GM21786 (cell line): ENCODE results near the gene PIP4K2A.
A peak's percentile ranks its signal among the peaks of the same experiment; 100 is the strongest.

Experiments
- ATAC-seq: cut with Tn5 transposase; IDR thresholded peaks from one replicate; pipeline ENCODE4 v1.9.1; 2021; ENCODE audit not compliant: unreplicated experiment

PIP4K2A gene

DNA sequence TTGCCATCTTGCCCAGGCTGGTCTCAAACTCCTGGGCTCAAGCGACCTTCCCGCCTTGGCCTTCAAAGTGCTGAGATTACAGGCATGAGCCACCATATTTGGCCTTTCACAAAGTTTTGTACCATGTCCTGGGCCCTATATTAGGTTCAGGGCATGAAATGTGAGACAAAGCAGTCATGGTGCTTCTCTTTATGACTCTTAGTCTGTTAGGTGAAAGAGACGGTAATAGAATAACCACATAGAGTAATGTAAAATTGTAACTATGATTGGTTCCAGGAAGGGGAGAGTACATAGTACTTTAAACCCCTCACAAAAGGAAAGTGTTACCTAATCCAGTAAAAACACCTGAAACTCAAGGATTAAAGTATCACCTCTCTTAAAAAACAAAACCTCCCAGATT, 224.4 kb downstream of the PIP4K2A start:
- ATAC-seq, result no peak

DNA sequence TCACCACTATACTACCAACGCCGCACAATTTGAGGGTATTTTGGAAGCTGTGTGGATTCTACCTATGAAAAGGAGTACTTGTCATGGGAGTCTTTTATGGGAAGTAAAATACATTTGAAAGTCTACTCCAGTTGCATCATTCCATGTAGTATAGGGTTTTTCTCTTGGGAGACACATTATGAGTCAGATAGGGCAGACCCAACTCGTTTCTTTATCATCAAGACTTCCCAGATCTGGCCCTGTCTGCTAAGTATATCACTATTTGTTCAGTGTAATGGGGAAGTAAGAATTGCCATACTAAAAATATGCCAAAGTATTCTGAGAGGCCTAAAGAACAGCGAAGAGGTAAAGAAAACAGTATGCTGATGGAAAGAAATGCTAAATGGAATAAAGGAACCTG, 224.9 kb downstream of the PIP4K2A start:
- ATAC-seq, result peak; percentile 64

DNA sequence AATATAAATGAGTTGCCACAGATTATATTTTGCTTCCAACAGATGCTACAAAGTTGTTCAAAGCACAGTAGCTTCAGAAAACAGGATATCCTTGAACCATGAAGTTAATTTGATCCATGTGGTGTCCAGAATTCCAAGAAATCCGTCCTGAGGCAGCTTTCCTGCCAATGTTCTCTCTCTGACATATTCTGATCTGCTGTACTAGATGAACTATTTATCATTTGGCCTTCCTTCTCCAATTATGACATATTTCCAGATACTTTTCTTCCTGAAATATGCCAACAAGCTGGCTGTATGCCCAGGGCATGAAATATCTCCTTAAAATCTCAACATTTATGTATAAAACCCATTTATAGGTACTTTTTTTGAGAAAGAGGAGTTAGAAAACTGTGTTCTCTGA, 227.9 kb downstream of the PIP4K2A start:
- ATAC-seq, result no peak
